GM21528 (cell line): ENCODE results near the gene INF2.

Experiments
- ATAC-seq: cut with Tn5 transposase; IDR thresholded peaks from one replicate; pipeline ENCODE4 v1.9.1; 2021; ENCODE audit warnings: mild to moderate bottlenecking, moderate library complexity; ENCODE audit not compliant: unreplicated experiment, low FRiP score

Gene INF2

GRCh38 chr14:104700747-104701217, 11.4 kb downstream of the INF2 start:
- ATAC-seq = no peak

GRCh38 chr14:104701383-104702076, 12.1 kb downstream of the INF2 start:
- ATAC-seq = no peak

GRCh38 chr14:104702106-104702505, 12.7 kb downstream of the INF2 start:
- no peak for ATAC-seq

GRCh38 chr14:104702673-104703072, 13.3 kb downstream of the INF2 start:
- no peak for ATAC-seq

GRCh38 chr14:104703269-104703668, 13.9 kb downstream of the INF2 start:
- no peak for ATAC-seq

GRCh38 chr14:104704252-104704651, 14.8 kb downstream of the INF2 start:
- no peak for ATAC-seq

GRCh38 chr14:104705340-104706047, 16.1 kb downstream of the INF2 start:
- ATAC-seq = no peak

- ATAC-seq = no peak
These were observed 17.6 kb downstream of the INF2 start for GRCh38 chr14:104706733-104707607.

GRCh38 chr14:104707608-104708595, 18.5 kb downstream of the INF2 start:
- ATAC-seq = no peak

- no peak for ATAC-seq
These were observed 19.3 kb downstream of the INF2 start for GRCh38 chr14:104708606-104709268.

GRCh38 chr14:104709387-104710039, 20.1 kb downstream of the INF2 start:
- no peak for ATAC-seq

- ATAC-seq = no peak
These were observed 20.8 kb downstream of the INF2 start for GRCh38 chr14:104710071-104710735.

- ATAC-seq = no peak
These were observed 23.7 kb downstream of the INF2 start for GRCh38 chr14:104712881-104713734.

GRCh38 chr14:104714066-104714465, 24.6 kb downstream of the INF2 start:
- no peak for ATAC-seq

- no peak for ATAC-seq
These were observed 25.3 kb downstream of the INF2 start for GRCh38 chr14:104714681-104715080.

- no peak for ATAC-seq
These were observed 26.0 kb downstream of the INF2 start for GRCh38 chr14:104715416-104715815.

- no peak for ATAC-seq
These were observed 26.5 kb downstream of the INF2 start for GRCh38 chr14:104715871-104716270.
